HEK293 (cell line): ENCODE results near the gene LPP.

Experiments
- GLI4 ChIP-seq: fragments of 450-650 bp; formaldehyde crosslinking; IDR thresholded peaks from 2 replicates; pipeline ENCODE4 v1.5.1; 2016; ENCODE audit warnings: missing biosample characterization, missing genetic modification characterization
- MYNN ChIP-seq: fragments of 450-650 bp; formaldehyde crosslinking; IDR thresholded peaks from 2 replicates; pipeline ENCODE4 v1.5.1; 2016; ENCODE audit warnings: missing biosample characterization, missing genetic modification characterization, borderline replicate concordance
- YY1 ChIP-seq: fragments of 450-650 bp; formaldehyde crosslinking; IDR thresholded peaks from 2 replicates; pipeline ENCODE4 v1.5.1; 2018; ENCODE audit warnings: missing biosample characterization, missing genetic modification characterization
- ZNF211 ChIP-seq: fragments of 450-650 bp; formaldehyde crosslinking; IDR thresholded peaks from 2 replicates; pipeline ENCODE4 v1.5.1; 2016; ENCODE audit warnings: low read depth, missing biosample characterization, missing genetic modification characterization
- ZNF292 ChIP-seq: fragments of 450-650 bp; formaldehyde crosslinking; IDR thresholded peaks from 2 replicates; pipeline ENCODE4 v1.5.1; 2016; ENCODE audit warnings: low read depth, missing biosample characterization, missing genetic modification characterization, borderline replicate concordance
- ZNF76 ChIP-seq: fragments of 450-650 bp; formaldehyde crosslinking; IDR thresholded peaks from 2 replicates; pipeline ENCODE4; 2016; ENCODE audit warnings: low read depth, missing biosample characterization, missing genetic modification characterization, borderline replicate concordance
- TF ChIP-seq, protein P1 (sequence below): fragments of 450-650 bp; formaldehyde crosslinking; IDR thresholded peaks from 2 replicates; pipeline ENCODE4 v1.5.1; 2016; ENCODE audit warnings: missing biosample characterization, missing genetic modification characterization
- TF ChIP-seq, protein P2 (sequence below): fragments of 450-650 bp; formaldehyde crosslinking; IDR thresholded peaks from 2 replicates; pipeline ENCODE4 v1.5.1; 2017; ENCODE audit warnings: missing biosample characterization, mild to moderate bottlenecking, missing genetic modification characterization, moderate library complexity
- TF ChIP-seq, protein P3 (sequence below): fragments of 450-650 bp; formaldehyde crosslinking; IDR thresholded peaks from 2 replicates; pipeline ENCODE4 v1.5.1; 2016; ENCODE audit warnings: missing biosample characterization, missing genetic modification characterization
- TF ChIP-seq, protein P4 (sequence below): fragments of 450-650 bp; formaldehyde crosslinking; IDR thresholded peaks from 2 replicates; pipeline ENCODE4 v1.5.1; 2017; ENCODE audit warnings: missing biosample characterization, missing genetic modification characterization
- TF ChIP-seq, protein P5 (sequence below): fragments of 450-650 bp; formaldehyde crosslinking; IDR thresholded peaks from 2 replicates; pipeline ENCODE4 v1.5.1; 2016; ENCODE audit warnings: missing biosample characterization, missing genetic modification characterization

DNA sequence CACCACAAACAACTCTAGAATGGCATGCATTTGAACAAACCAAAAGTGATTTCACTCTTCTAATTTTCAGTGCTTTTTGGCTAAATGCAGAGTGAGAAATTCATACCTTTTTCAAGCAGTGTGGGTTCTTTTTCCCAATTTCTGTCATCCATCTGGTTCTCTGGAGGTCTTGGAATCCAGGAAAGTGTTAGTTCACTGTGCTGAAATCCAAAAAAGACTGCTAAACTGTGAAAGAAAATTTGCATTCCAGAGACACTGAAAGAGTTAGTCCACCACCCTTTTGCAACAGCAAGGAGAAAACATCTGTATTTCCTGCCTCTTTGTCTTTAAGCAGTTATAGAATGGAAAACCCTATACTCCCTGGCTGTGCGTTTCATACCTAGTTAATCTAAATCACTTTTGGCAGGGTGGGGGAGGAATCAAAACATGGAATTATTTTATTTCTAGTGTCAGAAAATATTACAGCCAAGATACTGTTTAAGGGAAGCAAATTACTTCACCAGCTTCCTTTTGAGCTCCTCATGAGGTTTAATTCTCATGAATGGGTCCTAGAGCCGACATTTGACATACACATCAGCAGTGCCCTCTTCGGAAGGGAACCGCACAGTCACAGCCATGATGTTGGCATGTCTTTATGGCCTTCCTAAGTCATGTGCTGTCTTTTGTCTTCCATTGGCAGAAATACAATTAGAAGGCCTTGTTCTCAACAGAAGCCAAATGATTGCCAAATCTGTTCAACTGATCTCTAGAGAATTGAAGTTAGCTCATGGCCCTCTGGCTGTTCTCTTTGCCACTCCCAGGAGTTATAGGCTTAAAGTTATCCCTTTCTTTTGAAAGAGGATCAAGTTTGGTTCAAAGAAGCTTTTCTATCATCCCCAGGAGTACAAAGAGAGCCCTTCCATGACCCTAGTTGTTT is 700.2 kb downstream of the LPP start:
- TF ChIP-seq, protein P1, sequence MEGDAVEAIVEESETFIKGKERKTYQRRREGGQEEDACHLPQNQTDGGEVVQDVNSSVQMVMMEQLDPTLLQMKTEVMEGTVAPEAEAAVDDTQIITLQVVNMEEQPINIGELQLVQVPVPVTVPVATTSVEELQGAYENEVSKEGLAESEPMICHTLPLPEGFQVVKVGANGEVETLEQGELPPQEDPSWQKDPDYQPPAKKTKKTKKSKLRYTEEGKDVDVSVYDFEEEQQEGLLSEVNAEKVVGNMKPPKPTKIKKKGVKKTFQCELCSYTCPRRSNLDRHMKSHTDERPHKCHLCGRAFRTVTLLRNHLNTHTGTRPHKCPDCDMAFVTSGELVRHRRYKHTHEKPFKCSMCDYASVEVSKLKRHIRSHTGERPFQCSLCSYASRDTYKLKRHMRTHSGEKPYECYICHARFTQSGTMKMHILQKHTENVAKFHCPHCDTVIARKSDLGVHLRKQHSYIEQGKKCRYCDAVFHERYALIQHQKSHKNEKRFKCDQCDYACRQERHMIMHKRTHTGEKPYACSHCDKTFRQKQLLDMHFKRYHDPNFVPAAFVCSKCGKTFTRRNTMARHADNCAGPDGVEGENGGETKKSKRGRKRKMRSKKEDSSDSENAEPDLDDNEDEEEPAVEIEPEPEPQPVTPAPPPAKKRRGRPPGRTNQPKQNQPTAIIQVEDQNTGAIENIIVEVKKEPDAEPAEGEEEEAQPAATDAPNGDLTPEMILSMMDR (tag by site-specific recombination): no peak
- TF ChIP-seq, protein P2, sequence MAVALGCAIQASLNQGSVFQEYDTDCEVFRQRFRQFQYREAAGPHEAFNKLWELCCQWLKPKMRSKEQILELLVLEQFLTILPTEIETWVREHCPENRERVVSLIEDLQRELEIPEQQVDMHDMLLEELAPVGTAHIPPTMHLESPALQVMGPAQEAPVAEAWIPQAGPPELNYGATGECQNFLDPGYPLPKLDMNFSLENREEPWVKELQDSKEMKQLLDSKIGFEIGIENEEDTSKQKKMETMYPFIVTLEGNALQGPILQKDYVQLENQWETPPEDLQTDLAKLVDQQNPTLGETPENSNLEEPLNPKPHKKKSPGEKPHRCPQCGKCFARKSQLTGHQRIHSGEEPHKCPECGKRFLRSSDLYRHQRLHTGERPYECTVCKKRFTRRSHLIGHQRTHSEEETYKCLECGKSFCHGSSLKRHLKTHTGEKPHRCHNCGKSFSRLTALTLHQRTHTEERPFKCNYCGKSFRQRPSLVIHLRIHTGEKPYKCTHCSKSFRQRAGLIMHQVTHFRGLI (tag by site-specific recombination): no peak
- no peak for TF ChIP-seq ZNF292
- TF ChIP-seq, protein P3, sequence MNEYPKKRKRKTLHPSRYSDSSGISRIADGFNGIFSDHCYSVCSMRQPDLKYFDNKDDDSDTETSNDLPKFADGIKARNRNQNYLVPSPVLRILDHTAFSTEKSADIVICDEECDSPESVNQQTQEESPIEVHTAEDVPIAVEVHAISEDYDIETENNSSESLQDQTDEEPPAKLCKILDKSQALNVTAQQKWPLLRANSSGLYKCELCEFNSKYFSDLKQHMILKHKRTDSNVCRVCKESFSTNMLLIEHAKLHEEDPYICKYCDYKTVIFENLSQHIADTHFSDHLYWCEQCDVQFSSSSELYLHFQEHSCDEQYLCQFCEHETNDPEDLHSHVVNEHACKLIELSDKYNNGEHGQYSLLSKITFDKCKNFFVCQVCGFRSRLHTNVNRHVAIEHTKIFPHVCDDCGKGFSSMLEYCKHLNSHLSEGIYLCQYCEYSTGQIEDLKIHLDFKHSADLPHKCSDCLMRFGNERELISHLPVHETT: no peak
- no peak for TF ChIP-seq MYNN (tag by site-specific recombination)
- no peak for TF ChIP-seq ZNF211 (tag by site-specific recombination)
- TF ChIP-seq, protein P4, sequence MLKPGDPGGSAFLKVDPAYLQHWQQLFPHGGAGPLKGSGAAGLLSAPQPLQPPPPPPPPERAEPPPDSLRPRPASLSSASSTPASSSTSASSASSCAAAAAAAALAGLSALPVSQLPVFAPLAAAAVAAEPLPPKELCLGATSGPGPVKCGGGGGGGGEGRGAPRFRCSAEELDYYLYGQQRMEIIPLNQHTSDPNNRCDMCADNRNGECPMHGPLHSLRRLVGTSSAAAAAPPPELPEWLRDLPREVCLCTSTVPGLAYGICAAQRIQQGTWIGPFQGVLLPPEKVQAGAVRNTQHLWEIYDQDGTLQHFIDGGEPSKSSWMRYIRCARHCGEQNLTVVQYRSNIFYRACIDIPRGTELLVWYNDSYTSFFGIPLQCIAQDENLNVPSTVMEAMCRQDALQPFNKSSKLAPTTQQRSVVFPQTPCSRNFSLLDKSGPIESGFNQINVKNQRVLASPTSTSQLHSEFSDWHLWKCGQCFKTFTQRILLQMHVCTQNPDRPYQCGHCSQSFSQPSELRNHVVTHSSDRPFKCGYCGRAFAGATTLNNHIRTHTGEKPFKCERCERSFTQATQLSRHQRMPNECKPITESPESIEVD (tag by site-specific recombination): no peak
- TF ChIP-seq GLI4: no peak
- TF ChIP-seq ZNF76 (tag by site-specific recombination): no peak
- TF ChIP-seq, protein P5, sequence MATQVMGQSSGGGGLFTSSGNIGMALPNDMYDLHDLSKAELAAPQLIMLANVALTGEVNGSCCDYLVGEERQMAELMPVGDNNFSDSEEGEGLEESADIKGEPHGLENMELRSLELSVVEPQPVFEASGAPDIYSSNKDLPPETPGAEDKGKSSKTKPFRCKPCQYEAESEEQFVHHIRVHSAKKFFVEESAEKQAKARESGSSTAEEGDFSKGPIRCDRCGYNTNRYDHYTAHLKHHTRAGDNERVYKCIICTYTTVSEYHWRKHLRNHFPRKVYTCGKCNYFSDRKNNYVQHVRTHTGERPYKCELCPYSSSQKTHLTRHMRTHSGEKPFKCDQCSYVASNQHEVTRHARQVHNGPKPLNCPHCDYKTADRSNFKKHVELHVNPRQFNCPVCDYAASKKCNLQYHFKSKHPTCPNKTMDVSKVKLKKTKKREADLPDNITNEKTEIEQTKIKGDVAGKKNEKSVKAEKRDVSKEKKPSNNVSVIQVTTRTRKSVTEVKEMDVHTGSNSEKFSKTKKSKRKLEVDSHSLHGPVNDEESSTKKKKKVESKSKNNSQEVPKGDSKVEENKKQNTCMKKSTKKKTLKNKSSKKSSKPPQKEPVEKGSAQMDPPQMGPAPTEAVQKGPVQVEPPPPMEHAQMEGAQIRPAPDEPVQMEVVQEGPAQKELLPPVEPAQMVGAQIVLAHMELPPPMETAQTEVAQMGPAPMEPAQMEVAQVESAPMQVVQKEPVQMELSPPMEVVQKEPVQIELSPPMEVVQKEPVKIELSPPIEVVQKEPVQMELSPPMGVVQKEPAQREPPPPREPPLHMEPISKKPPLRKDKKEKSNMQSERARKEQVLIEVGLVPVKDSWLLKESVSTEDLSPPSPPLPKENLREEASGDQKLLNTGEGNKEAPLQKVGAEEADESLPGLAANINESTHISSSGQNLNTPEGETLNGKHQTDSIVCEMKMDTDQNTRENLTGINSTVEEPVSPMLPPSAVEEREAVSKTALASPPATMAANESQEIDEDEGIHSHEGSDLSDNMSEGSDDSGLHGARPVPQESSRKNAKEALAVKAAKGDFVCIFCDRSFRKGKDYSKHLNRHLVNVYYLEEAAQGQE (tag by site-specific recombination): no peak
- no peak for TF ChIP-seq YY1 (tag by site-specific recombination)
